HG03378 (cell line): ENCODE data around the gene RPL3.
"Not testable (repeated sequence)": the region's sequence is repeated elsewhere in the genome, so short reads cannot be mapped to it uniquely, and the experiment has no call there.

ENCODE experiments used
- ATAC-seq: cut with Tn5 transposase; IDR thresholded peaks from one replicate; pipeline ENCODE4 v1.9.1; 2021; ENCODE audit warnings: mild to moderate bottlenecking, moderate library complexity; ENCODE audit not compliant: unreplicated experiment

The RPL3 gene

GRCh38 chr22:39352306-39352891, 33.0 kb upstream of the RPL3 start:
- ATAC-seq, result no peak

DNA sequence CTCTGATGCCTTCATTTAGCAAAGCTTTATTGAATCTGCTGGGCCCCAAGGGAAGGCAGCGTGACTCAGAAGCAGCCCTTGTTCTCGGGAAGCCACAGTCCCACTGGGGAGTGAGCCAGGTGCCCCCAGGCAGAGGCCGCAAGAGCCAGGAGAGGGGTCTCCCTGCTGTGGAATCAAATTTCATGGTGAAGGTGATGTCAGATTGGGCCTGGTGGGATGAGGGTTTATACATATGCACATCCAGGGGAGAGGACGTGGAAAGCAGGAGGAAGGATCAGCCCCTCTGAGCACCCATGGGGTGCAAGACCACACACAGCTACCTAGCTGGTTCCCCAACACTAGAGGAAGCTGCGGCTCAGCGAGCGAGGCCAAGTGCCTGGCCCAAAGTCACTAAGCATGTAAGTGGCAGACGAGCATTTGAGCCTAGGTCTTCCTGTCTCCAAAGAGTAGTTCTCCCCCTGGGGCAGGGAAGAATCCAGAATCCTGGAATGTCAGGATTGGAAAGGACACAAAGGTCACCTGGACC, 32.3 kb upstream of the RPL3 start:
- ATAC-seq, result no peak

- no peak for ATAC-seq
Measured at GRCh38 chr22:39350757-39351688, 31.6 kb upstream of the RPL3 start.

DNA sequence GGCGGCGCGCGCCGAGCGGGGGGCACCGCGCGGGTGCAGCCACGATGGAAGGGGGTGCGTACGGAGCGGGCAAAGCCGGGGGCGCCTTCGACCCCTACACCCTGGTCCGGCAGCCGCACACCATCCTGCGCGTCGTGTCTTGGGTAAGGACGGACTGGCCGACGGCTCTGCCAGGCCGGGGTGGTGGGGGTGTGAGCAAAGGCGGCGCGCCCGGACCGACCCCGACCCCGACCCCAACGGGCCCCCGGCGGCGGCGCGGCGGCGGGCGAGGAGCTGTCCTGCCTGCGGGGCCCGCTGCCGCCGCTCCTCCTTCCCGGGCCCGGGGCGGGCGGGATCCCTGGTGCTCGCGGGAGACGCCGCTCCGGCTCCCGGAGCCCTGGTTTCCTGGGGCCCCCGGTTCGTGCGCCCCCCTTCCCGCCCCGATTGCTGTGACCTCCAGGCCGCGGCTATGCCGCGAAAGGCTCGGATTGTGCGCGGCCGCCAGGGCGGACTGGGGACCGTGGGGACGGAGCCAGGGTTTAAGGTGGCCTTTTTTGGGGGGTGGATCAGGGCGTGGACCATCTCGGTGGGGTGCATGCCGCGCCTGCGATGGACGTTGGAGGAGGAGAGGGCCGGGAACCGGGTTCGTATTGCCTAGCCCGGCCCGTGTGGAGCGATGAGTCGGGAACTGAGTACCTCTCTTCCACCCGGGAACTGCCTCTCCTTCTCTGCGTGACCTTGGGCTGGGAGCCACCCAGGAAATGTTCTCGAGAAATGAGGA, 30.7 kb upstream of the RPL3 start, which contains the start of gene SYNGR1:
Gene SYNGR1, plus strand, starts transcription at position 25 of the 760 bp plus-strand sequence. Its CDS starts 20 bp downstream, at position 45.
- ATAC-seq, result no peak

GRCh38 chr22:39349506-39349966, 30.1 kb upstream of the RPL3 start:
- no peak for ATAC-seq

DNA sequence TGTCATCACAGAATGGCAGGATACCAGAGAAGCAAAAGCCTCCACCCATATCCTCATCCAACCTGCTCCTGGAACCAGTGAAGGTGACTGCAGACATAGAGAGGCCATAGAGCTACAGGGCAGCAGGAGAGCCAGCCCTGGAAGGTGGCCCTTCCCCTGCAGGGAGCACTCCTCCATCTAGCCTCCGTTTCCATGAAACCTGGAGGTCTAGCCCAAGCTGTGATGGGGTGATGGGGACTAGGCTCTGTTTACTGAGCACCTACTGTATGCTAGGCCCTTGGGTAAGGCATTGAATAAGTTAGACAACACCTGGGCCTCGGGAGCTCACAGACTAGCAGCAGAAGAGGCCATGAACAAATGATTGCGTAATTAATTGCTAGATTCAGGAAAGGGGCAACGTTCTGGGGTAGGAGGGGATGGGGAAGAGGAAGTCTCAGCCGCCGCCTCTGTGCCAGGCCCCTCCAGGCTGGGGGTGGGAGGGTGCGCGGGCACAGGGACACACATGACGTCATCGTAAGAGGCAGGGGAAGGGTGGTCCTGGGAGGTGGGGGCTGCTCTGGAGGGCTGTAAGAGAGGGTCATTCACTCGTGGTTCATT, 29.6 kb upstream of the RPL3 start:
- no peak for ATAC-seq

- ATAC-seq, result no peak
Measured at GRCh38 chr22:39345231-39345630, 25.8 kb upstream of the RPL3 start.

DNA sequence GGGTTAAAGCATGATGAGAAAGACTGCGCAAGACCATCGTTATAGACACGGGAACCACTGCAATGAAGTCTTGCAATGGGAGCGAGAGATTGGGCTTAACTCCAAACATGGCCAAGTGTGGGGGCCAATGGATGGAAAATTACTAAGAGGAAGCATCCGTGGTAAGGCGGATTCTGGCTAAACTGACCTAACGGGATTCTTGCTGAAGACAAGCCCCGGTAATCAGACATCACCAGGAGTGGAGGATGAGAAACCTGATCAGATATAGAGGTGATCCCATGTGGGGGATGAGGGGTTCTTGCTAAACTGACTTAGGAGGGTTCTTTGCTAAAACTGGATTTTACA, 24.6 kb upstream of the RPL3 start:
- no peak for ATAC-seq

DNA sequence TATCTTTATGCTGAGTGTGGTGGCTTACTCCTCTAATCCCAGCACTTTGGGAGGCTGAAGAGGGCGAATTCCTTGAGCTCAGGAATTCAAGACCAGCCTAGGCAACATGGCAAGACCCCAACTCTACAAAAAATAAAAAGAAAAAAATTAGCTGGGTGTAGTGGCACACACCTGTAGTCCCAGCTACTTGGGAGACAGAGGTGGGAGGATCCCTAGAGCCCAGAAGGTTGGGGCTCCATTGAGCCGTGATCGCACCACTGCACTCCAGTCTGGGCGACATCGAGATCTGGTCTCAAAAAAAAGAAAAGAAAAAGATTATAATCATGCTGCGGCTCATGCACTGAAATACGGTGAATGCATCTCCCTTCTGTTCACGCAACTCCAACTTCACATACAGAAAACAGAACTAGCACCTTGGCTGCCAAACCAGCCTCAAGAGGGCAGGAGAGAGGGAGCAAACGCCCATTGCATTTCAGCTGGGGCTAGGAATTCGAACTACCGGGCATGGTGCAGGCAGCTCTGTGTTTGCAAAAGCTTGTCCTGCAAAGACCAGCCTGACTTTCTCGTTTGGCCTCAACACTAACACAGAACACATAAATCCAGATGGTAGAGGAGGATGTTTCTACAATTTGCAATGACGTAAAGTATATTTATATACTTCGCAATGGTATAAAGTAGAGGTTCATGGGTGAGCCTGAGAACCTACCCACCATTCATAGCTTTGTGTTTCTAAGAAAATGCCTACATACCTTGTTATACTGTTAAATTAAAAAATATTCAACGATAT, 24.0 kb upstream of the RPL3 start:
- no peak for ATAC-seq

GRCh38 chr22:39341179-39341578, 21.8 kb upstream of the RPL3 start:
- no peak for ATAC-seq

GRCh38 chr22:39339775-39340174, 20.4 kb upstream of the RPL3 start:
- not testable (repeated sequence) for ATAC-seq

- no peak for ATAC-seq
Measured at GRCh38 chr22:39336411-39336810, 17.0 kb upstream of the RPL3 start.

GRCh38 chr22:39332441-39333064, 13.1 kb upstream of the RPL3 start:
- no peak for ATAC-seq

DNA sequence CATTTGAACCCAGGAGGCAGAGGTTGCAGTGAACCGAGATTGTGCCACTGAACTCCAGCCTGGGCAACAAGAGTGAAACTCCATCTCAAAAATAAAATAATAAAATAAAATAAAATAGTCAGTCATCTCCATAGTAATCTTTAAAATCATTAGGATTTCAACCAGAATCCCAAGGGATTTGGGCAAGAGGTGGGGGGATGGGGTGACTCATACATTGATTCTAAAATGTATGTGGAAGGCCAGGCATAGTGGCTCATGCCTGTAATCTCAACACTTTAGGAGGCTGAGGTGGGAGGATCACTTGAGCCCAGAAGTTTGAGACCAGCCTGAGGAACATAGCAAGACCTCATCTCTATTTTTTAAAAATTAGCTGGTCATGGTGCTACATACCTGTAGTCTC, 11.1 kb upstream of the RPL3 start:
- not testable (repeated sequence) for ATAC-seq

DNA sequence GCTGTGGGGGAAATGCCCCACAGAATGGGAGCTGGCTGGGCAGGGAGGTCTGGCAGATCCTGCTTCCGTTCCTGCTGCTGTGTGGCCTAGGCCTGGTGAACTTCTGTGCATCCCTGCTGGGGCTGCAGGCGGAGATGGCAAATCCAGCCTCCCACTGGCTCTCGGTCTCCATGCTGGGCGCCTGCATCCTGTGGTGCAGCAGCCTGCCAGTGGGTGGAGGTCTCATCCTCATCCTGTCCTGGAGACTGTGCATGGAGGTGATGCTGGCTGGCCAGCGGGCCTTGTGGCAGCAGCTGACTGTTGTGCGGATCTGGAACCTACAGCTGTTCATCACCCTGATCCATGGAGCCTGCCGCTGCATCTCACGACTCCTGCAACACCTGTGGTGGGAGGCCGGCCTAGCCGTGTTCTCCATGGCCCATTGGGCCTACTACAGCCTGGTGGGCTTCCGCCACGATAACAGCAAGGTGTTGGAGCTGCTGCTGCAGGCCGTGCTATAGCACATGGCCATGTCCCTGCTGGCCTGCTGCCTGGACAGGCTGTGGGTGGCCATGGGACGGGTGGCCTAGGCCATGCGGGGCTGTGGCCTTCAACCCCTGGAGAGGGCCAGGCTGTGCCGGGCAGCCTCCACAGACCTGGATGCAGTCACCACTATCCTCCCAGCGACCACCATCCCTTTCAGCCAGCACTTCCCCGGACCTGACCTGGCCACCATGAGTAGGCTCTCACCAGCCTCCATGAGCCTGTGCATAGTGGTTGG, 8.8 kb upstream of the RPL3 start:
- ATAC-seq, result no peak

- no peak for ATAC-seq
Measured at GRCh38 chr22:39325392-39325932, 6.0 kb upstream of the RPL3 start.

DNA sequence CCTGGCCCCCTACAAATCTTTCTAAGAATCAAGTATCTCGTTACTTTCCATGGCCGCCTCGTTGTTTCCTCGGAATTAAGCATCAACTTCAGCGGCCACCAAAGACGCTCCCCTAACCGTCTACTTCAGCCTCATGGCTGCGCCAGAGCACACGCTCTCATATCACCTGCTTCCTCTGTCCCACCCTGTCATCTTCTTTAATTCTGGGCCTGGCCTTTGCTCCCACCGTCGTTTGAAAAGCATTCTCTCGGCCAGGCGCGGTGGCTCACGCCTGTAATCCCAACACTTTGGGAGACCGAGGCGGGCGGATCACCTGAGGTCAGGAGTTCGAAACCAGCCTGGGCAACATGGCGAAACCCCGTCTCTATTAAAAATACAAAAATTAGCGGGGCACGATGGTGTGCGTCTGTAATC, 1.2 kb upstream of the RPL3 start:
- ATAC-seq, result not testable (repeated sequence)

DNA sequence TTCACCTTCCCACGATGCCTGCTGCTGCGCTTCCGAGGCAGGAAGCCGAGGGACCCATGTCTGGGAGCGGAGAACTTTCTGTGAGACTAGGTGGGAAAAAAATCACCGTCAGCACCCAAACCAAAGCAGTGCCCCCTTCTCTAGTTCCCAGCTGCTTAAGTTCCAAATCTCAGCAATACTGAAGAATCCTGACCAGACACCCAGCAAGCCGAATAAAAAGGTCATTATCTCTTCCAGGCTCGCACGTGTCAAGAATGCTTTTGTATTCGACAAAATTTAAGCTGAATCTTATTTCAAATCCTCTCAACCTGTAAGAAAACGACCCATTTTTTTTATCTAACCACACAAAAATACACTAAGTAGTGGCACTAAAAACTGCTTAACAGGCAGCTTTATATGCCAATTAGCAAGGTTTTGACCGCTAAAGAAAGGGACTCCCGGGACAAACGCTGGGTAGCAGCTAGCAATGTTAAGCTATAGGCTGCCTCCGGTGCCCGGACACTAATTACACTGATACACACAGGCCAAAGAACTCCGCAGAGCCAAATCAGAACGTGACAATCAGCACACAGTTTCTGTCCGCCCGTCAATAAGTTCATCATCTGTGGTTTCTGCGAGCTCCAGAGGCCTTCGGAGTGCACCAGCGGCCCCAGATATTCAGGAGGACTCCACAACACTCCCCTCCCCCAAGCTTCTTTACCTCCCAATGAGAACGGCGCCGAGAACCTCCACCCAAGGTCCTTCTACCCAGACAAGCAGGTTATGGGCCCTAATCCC, 728 bp downstream of the RPL3 start:
- no peak for ATAC-seq
